GM23338 (cell line): Measurements from ENCODE around the gene CNPY1.

Experiments used
- EZH2 ChIP-seq: fragments of 200-600 bp; sonication (generic); IDR thresholded peaks from one replicate; pipeline ENCODE4 v1.8.0; 2017; ENCODE audit warnings: antibody characterized with exemption, mild to moderate bottlenecking, low read depth; ENCODE audit not compliant: unreplicated experiment
- EZH2phosphoT487 ChIP-seq: fragments of 200-600 bp; sonication (generic); IDR thresholded peaks from one replicate; pipeline ENCODE4 v1.8.1; 2018; ENCODE audit warnings: antibody characterized with exemption; ENCODE audit not compliant: unreplicated experiment
- POLR2AphosphoS5 ChIP-seq: IDR thresholded peaks from 2 replicates; pipeline ENCODE4 v1.6.1; 2016; ENCODE audit warnings: antibody characterized with exemption, low read depth
- STAT1 ChIP-seq: IDR thresholded peaks from one replicate; pipeline ENCODE4 v1.6.1; 2016; ENCODE audit warnings: antibody characterized with exemption; ENCODE audit not compliant: unreplicated experiment
- ZNF331 ChIP-seq: fragments of 250-450 bp; sonication (Bioruptor Pico); IDR thresholded peaks from 2 replicates; pipeline ENCODE4 v1.5.0; 2020; ENCODE audit warnings: low read depth, mild to moderate bottlenecking, moderate library complexity
- TF ChIP-seq, protein P1 (sequence below), 2 experiments: fragments of 200-600 bp in 1 of 2; sonication (generic) in 1 of 2; conservative IDR thresholded peaks; 2 replicates each; pipeline versions ENCODE4 v1.5.1 to v1.6.1; 2016 to 2017; ENCODE audit warnings: antibody characterized with exemption in 2 of 2, low read depth in 2 of 2, mild to moderate bottlenecking in 2 of 2, moderate library complexity in 1 of 2
- TF ChIP-seq, protein P2 (sequence below): IDR thresholded peaks from one replicate; pipeline ENCODE4 v1.6.1; 2018; ENCODE audit warnings: antibody characterized with exemption; ENCODE audit not compliant: unreplicated experiment
- TF ChIP-seq, protein P3 (sequence below): IDR thresholded peaks from 2 replicates; pipeline ENCODE4 v1.6.1; 2016; ENCODE audit warnings: antibody characterized with exemption

DNA sequence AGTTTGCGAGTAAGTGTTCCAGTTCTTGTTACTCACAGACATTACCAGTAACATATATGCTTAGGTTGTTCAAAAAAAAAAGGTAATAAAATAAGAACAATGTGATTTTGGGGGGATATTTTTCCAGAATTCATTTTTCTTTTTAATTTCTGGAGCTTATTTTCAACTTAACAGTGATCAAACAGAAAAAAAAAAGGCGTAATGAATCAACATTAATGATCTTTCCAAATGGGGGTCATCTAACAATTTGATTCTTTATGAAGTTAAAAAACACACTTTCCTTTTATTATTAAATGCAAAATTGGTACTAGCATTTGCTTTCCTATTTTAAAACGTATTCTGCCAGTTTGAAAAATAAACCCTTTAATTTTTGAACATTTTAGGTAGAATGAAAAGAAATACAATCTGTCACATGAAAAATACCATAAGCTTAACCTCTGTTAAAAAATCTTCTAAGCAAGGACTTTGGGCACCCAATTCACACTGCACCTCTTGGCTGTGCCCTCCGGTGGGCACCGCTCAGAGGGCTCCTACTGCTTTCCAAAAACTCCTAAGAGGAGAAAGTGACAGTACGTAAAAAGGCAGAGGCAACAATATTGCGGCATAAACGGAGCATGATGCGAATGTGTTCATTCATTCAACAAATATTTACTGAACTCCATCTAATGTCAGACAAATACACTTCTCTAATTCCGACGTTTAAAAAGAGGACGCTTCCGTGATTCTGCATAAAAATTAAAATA is 32.6 kb downstream of the CNPY1 start:
- TF ChIP-seq, protein P1, sequence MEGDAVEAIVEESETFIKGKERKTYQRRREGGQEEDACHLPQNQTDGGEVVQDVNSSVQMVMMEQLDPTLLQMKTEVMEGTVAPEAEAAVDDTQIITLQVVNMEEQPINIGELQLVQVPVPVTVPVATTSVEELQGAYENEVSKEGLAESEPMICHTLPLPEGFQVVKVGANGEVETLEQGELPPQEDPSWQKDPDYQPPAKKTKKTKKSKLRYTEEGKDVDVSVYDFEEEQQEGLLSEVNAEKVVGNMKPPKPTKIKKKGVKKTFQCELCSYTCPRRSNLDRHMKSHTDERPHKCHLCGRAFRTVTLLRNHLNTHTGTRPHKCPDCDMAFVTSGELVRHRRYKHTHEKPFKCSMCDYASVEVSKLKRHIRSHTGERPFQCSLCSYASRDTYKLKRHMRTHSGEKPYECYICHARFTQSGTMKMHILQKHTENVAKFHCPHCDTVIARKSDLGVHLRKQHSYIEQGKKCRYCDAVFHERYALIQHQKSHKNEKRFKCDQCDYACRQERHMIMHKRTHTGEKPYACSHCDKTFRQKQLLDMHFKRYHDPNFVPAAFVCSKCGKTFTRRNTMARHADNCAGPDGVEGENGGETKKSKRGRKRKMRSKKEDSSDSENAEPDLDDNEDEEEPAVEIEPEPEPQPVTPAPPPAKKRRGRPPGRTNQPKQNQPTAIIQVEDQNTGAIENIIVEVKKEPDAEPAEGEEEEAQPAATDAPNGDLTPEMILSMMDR (conservative IDR thresholded peaks at IDR 0.05; ENCODE audit: low read depth in 2 of 2): no peak
- TF ChIP-seq POLR2AphosphoS5 (no peak), EZH2phosphoT487 (no peak), ZNF331 (CRISPR knock-in tag) (no peak), EZH2 (no peak), STAT1 (no peak)
- TF ChIP-seq, protein P2, sequence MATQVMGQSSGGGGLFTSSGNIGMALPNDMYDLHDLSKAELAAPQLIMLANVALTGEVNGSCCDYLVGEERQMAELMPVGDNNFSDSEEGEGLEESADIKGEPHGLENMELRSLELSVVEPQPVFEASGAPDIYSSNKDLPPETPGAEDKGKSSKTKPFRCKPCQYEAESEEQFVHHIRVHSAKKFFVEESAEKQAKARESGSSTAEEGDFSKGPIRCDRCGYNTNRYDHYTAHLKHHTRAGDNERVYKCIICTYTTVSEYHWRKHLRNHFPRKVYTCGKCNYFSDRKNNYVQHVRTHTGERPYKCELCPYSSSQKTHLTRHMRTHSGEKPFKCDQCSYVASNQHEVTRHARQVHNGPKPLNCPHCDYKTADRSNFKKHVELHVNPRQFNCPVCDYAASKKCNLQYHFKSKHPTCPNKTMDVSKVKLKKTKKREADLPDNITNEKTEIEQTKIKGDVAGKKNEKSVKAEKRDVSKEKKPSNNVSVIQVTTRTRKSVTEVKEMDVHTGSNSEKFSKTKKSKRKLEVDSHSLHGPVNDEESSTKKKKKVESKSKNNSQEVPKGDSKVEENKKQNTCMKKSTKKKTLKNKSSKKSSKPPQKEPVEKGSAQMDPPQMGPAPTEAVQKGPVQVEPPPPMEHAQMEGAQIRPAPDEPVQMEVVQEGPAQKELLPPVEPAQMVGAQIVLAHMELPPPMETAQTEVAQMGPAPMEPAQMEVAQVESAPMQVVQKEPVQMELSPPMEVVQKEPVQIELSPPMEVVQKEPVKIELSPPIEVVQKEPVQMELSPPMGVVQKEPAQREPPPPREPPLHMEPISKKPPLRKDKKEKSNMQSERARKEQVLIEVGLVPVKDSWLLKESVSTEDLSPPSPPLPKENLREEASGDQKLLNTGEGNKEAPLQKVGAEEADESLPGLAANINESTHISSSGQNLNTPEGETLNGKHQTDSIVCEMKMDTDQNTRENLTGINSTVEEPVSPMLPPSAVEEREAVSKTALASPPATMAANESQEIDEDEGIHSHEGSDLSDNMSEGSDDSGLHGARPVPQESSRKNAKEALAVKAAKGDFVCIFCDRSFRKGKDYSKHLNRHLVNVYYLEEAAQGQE: no peak
- TF ChIP-seq, protein P3, sequence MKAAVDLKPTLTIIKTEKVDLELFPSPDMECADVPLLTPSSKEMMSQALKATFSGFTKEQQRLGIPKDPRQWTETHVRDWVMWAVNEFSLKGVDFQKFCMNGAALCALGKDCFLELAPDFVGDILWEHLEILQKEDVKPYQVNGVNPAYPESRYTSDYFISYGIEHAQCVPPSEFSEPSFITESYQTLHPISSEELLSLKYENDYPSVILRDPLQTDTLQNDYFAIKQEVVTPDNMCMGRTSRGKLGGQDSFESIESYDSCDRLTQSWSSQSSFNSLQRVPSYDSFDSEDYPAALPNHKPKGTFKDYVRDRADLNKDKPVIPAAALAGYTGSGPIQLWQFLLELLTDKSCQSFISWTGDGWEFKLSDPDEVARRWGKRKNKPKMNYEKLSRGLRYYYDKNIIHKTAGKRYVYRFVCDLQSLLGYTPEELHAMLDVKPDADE: no peak
